GM13977 (cell line): ENCODE data around the gene FSIP1.

Experiments
- DNase-seq: peaks from one replicate; pipeline ENCODE4 v3.0.0; 2012; ENCODE audit warnings: low spot score
- in situ Hi-C: fragments of 300-500 bp; cut with MboI; formaldehyde crosslinking; loops from one replicate; pipeline ENCODE4 v1.12.0; 2022; ENCODE audit warnings: low sequenced_read_pairs, low pct_unique_long_range_greater_than_20kb, mixed read lengths, inconsistent platforms; ENCODE audit not compliant: unreplicated experiment
- TF ChIP-seq, protein P1 (sequence below): IDR thresholded peaks from 2 replicates; pipeline ENCODE4 v1.5.1; 2012; ENCODE audit warnings: mild to moderate bottlenecking, control low read depth; ENCODE audit not compliant: insufficient read depth; ENCODE audit errors: extremely low read depth, missing control alignments

Gene FSIP1

GRCh38 chr15:39680868-39681267, 101.8 kb downstream of the FSIP1 start:
- TF ChIP-seq, protein P1, sequence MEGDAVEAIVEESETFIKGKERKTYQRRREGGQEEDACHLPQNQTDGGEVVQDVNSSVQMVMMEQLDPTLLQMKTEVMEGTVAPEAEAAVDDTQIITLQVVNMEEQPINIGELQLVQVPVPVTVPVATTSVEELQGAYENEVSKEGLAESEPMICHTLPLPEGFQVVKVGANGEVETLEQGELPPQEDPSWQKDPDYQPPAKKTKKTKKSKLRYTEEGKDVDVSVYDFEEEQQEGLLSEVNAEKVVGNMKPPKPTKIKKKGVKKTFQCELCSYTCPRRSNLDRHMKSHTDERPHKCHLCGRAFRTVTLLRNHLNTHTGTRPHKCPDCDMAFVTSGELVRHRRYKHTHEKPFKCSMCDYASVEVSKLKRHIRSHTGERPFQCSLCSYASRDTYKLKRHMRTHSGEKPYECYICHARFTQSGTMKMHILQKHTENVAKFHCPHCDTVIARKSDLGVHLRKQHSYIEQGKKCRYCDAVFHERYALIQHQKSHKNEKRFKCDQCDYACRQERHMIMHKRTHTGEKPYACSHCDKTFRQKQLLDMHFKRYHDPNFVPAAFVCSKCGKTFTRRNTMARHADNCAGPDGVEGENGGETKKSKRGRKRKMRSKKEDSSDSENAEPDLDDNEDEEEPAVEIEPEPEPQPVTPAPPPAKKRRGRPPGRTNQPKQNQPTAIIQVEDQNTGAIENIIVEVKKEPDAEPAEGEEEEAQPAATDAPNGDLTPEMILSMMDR: no peak
- in situ Hi-C loops: no loop called here
- no peak for DNase-seq

DNA sequence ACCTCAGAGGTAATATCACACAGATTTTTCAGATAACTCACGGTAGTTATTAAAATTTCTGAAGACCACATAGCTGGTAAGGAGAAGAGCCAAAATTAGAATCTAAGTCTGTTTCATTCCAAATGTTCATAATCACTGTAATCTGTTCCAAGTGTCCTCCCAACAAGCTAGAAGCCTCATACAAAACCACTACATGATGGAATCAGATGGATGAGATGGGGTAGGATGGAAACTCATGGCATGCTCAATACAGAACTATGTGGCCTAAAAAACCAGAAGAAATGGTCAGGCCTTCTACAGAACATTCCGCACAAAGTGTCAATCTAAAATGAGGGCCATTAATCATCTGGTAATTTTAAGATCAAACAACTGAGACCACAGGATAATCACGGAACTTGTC, 110.0 kb downstream of the FSIP1 start:
- no peak for DNase-seq

DNA sequence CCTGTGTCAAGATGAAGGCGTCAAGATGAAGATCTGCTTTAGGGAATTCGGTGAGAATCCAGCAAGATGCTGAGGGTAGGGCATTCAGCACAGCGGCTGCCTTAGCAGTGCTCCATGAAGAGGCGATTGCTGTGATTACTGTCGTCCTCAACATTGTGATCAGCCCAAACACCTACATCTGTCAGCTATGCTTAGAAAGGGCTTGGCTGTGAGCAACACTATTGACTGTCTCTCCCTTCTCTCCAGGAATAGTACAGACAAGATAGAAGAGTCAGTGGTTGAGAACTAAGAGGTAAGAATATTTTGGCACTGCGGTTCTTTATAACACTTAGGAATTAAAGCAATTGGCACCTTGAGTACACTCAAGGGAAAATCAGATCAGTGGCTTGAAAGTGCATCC, 110.5 kb downstream of the FSIP1 start:
- TF ChIP-seq, protein P1: no peak
- in situ Hi-C loops: no loop called here
- no peak for DNase-seq

More for the DNA sequence above, 110.0 kb downstream of the FSIP1 start:
- in situ Hi-C loops: no loop called here
- TF ChIP-seq, protein P1: no peak

GRCh38 chr15:39670687-39671086, 112.0 kb downstream of the FSIP1 start:
- no peak for DNase-seq
- in situ Hi-C loops: no loop called here
- TF ChIP-seq, protein P1: no peak

- DNase-seq: no peak
- TF ChIP-seq, protein P1: no peak
- in situ Hi-C loops: no loop called here
Observed at GRCh38 chr15:39669661-39670060, 113.0 kb downstream of the FSIP1 start.

- in situ Hi-C loops: no loop called here
- TF ChIP-seq, protein P1: no peak
- no peak for DNase-seq
Observed at GRCh38 chr15:39669241-39669640, 113.4 kb downstream of the FSIP1 start.

- in situ Hi-C loops: no loop called here
- no peak for DNase-seq
- TF ChIP-seq, protein P1: no peak
Observed at GRCh38 chr15:39668457-39668856, 114.2 kb downstream of the FSIP1 start.
